HEK293T (cell line): ENCODE results near the gene OXTR.

ENCODE experiments used
- CTCF ChIA-PET: fragments of 350-600 bp; formaldehyde crosslinking; extraction: SDS; loops from one replicate; lab custom pipeline; 2021; ENCODE audit warnings: antibody characterized with exemption, inconsistent platforms; lab: Yijun Ruan, JAX
- POLR2A ChIA-PET: fragments of 350-600 bp; formaldehyde crosslinking; extraction: SDS; loops from one replicate; lab custom pipeline; 2020; ENCODE audit warnings: antibody characterized with exemption, inconsistent platforms; lab: Yijun Ruan, JAX
- DNase-seq: peaks from one replicate; pipeline ENCODE4 v3.0.0; 2012; ENCODE audit warnings: mixed read lengths; ENCODE audit errors: extremely low spot score
- ARNT ChIP-seq: fragments of 450-650 bp; IDR thresholded peaks from 2 replicates; pipeline ENCODE4 v1.6.1; 2017; ENCODE audit warnings: mild to moderate bottlenecking
- BHLHE40 ChIP-seq: fragments of 450-650 bp; IDR thresholded peaks from 2 replicates; pipeline ENCODE4 v1.6.1; 2016; ENCODE audit warnings: mild to moderate bottlenecking, moderate library complexity, borderline replicate concordance
- CTBP1 ChIP-seq: fragments of 450-650 bp; IDR thresholded peaks from 2 replicates; pipeline ENCODE4 v1.6.1; 2016; ENCODE audit warnings: borderline replicate concordance
- ELF4 ChIP-seq: fragments of 450-650 bp; IDR thresholded peaks from 2 replicates; pipeline ENCODE4 v1.6.1; 2017; ENCODE audit warnings: antibody characterized with exemption
- FOXA1 ChIP-seq: fragments of 450-650 bp; IDR thresholded peaks from 2 replicates; pipeline ENCODE4 v1.6.1; 2016; ENCODE audit warnings: mild to moderate bottlenecking
- FOXK2 ChIP-seq: fragments of 450-650 bp; IDR thresholded peaks from 2 replicates; pipeline ENCODE4 v1.6.1; 2016; ENCODE audit warnings: mild to moderate bottlenecking
- FOXM1 ChIP-seq: fragments of 450-650 bp; IDR thresholded peaks from 2 replicates; pipeline ENCODE4 v1.6.1; 2017; ENCODE audit warnings: mild to moderate bottlenecking, borderline replicate concordance
- HDGF ChIP-seq: fragments of 450-650 bp; IDR thresholded peaks from 2 replicates; pipeline ENCODE4 v1.6.1; 2017; ENCODE audit warnings: antibody characterized with exemption, borderline replicate concordance
- L3MBTL2 ChIP-seq: fragments of 450-650 bp; conservative IDR thresholded peaks from 2 replicates; pipeline ENCODE4 v1.6.1; 2016; ENCODE audit warnings: mild to moderate bottlenecking
- LEF1 ChIP-seq: fragments of 450-650 bp; IDR thresholded peaks from 2 replicates; pipeline ENCODE4 v1.6.1; 2017; ENCODE audit warnings: mild to moderate bottlenecking, borderline replicate concordance
- NFRKB ChIP-seq: fragments of 450-650 bp; IDR thresholded peaks from 2 replicates; pipeline ENCODE4 v1.6.1; 2016; ENCODE audit warnings: mild to moderate bottlenecking, moderate library complexity
- PKNOX1 ChIP-seq: fragments of 450-650 bp; IDR thresholded peaks from 2 replicates; pipeline ENCODE4 v1.6.1; 2016
- SP1 ChIP-seq: fragments of 450-650 bp; IDR thresholded peaks from 2 replicates; pipeline ENCODE4 v1.6.1; 2017
- SUZ12 ChIP-seq: fragments of 450-650 bp; IDR thresholded peaks from 2 replicates; pipeline ENCODE4 v1.6.1; 2016; ENCODE audit warnings: mild to moderate bottlenecking
- TARDBP ChIP-seq: fragments of 450-650 bp; IDR thresholded peaks from 2 replicates; pipeline ENCODE4 v1.6.1; 2016
- ZNF384 ChIP-seq: fragments of 450-650 bp; IDR thresholded peaks from 2 replicates; pipeline ENCODE4 v1.6.1; 2016

Gene OXTR

GRCh38 chr3:8765528-8765927 lies 3.9 kb downstream of the OXTR start:
- no peak for TF ChIP-seq LEF1
- TF ChIP-seq L3MBTL2, result no peak
- DNase-seq, result no peak
- ChIA-PET CTCF (no interaction called here), POLR2A (no interaction called here)

- CTCF ChIA-PET, result no interaction called here
- POLR2A ChIA-PET, result no interaction called here
- TF ChIP-seq HDGF (no peak), PKNOX1 (no peak), NFRKB (no peak), CTBP1 (no peak), ARNT (no peak), FOXA1 (no peak), TARDBP (no peak), FOXM1 (no peak), L3MBTL2 (no peak)
- DNase-seq, result no peak
These were observed 4.9 kb downstream of the OXTR start for GRCh38 chr3:8764528-8764927.

GRCh38 chr3:8762607-8763377 lies 6.6 kb downstream of the OXTR start:
- no peak for TF ChIP-seq NFRKB
- POLR2A ChIA-PET, result no interaction called here
- no peak for DNase-seq
- CTCF ChIA-PET, result no interaction called here

GRCh38 chr3:8761866-8762265 lies 7.5 kb downstream of the OXTR start:
- POLR2A ChIA-PET, result no interaction called here
- DNase-seq, result no peak
- CTCF ChIA-PET, result no interaction called here
- TF ChIP-seq FOXK2, result no peak
- no peak for TF ChIP-seq LEF1
- TF ChIP-seq L3MBTL2, result no peak
- no peak for TF ChIP-seq FOXM1
- TF ChIP-seq SP1, result no peak
- no peak for TF ChIP-seq ARNT
- TF ChIP-seq NFRKB, result no peak
- no peak for TF ChIP-seq BHLHE40
- no peak for TF ChIP-seq HDGF
- no peak for TF ChIP-seq ZNF384
- TF ChIP-seq SUZ12, result no peak
- no peak for TF ChIP-seq TARDBP
- TF ChIP-seq ELF4, result no peak
- TF ChIP-seq FOXA1, result no peak
- no peak for TF ChIP-seq PKNOX1
- no peak for TF ChIP-seq CTBP1

- ChIA-PET CTCF (interaction anchor here (1.1 to 1.2 kb wide), 2 partner anchors 9 to 10 kb away, joined by 3 to 5 read pairs; partner anchors contain the start of gene OXTR), POLR2A (no interaction called here)
- no peak for TF ChIP-seq ELF4
- no peak for DNase-seq
These were observed 8.9 kb downstream of the OXTR start for GRCh38 chr3:8760506-8760905.

- POLR2A ChIA-PET, result no interaction called here
- CTCF ChIA-PET, result interaction anchor here (0.6 to 1.1 kb wide), 2 partner anchors 9 to 33 kb away, joined by 3 to 5 read pairs; partner anchors contain the start of gene OXTR
- no peak for DNase-seq
- no peak for TF ChIP-seq SUZ12
- no peak for TF ChIP-seq BHLHE40
- no peak for TF ChIP-seq NFRKB
- no peak for TF ChIP-seq TARDBP
- no peak for TF ChIP-seq FOXA1
- TF ChIP-seq PKNOX1, result no peak
- no peak for TF ChIP-seq FOXK2
- TF ChIP-seq CTBP1, result no peak
- no peak for TF ChIP-seq L3MBTL2
- no peak for TF ChIP-seq ELF4
- TF ChIP-seq SP1, result no peak
- no peak for TF ChIP-seq ARNT
- TF ChIP-seq FOXM1, result no peak
- no peak for TF ChIP-seq HDGF
- TF ChIP-seq LEF1, result no peak
- TF ChIP-seq ZNF384, result no peak
These were observed 9.3 kb downstream of the OXTR start for GRCh38 chr3:8760091-8760490.
